ENCODE measurements around the gene PTGR3. TPM values are rescaled to one million over a fixed set of nuclear protein-coding genes. Genes with fewer than 3 reads are reported as not detected.

Gene PTGR3
- total and polyA plus RNA-seq, 2 donors (not counting 1 experiment from before 2014, with no cell fraction given) = 27.5 to 30.2 TPM

DNA sequence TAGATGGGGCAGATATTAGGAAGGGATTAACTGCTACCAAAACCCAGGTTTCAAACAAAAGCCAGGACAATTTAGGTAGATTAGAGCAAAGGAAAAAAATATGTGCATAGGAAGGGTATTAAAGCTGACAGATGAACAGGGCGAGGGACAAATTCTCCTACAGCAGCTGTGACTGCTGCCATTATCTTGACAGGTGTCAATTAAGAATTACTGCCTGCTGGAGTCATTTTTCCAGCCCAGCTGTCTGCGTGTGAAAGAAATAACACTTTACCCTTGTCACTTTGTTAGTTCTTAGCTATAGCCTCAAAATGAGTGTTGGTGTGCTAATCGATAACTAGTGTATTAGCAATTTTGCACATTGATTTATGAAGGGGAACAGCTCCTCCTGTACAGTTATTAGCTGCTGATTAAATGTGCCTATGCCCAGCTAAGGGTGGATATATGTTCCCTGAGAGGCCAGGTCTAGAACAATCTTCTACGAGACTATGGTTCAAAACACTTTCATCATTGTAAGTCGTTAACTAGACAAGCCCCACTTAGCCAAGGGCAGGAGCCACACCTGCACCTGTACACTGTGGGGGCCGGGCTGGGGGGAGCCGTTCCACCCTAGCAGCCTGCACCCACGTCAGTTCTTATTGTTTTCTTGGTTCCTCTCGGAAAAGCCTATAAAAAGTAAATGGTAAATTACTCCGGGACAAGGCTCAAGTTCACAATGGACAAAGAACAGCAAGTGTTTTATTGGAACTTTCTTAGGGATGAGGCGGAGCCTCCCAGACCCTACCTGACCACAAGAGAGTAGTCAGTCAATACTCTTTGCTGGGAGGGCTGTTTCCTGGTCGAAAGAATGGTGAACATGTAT, 9.4 kb upstream of the PTGR3 start:
- no peak for TF ChIP-seq EZH2 (IDR thresholded peaks at IDR 0.05; ENCODE audit: borderline replicate concordance, insufficient read depth, low read depth, low read length, poor library complexity, severe bottlenecking)
- TF ChIP-seq CTCF (IDR thresholded peaks at IDR 0.05) = no peak
- ChIA-PET CTCF (no interaction called here), POLR2A (no interaction called here)
- no peak for ATAC-seq (ENCODE audit: low read depth)
- WGBS (ENCODE audit: insufficient coverage) = 97% methylated on average over 7 of the region's 12 CpGs
- Histone ChIP-seq H3K4me3 (ENCODE audit: control extremely low read depth in 1 of 5, extremely low read depth in 1 of 5, insufficient read depth in 1 of 5, low read depth in 2 of 5, low read length in 4 of 5) (no peak overlapping the region), H4K20me1 (ENCODE audit: control insufficient read depth, insufficient read depth, low read length, poor library complexity, severe bottlenecking) (no peaks in the 10 kb centered on the region), H3K27me3 (replicated peaks in 1 of 4; ENCODE audit: control extremely low read depth in 1 of 4, control insufficient read depth in 3 of 4, insufficient read depth in 4 of 4, low read length in 3 of 4) (no peaks in the 10 kb centered on the region), H3K9ac (ENCODE audit: low read length) (no peak overlapping the region), H2AFZ (ENCODE audit: insufficient read depth, low read depth, low read length, poor library complexity, severe bottlenecking) (no peak overlapping the region), H3K4me2 (replicated peaks; ENCODE audit: low read depth, low read length, poor library complexity, severe bottlenecking) (no peak overlapping the region), H3K36me3 (replicated peaks in 1 of 2; ENCODE audit: control extremely low read depth in 1 of 2, control insufficient read depth in 1 of 2, extremely low read depth in 1 of 2, insufficient read depth in 2 of 2, low read length in 1 of 2) (no peaks in the 10 kb centered on the region), H3K4me1 (ENCODE audit: control insufficient read depth in 2 of 2, insufficient read depth in 2 of 2, low read length in 2 of 2) (peaks cover 15 to 16% of the 10 kb centered on the region in 2 donors), H3K79me2 (ENCODE audit: control insufficient read depth, insufficient read depth, low read length) (peaks cover 46% of the 10 kb centered on the region), H3K9me3 (ENCODE audit: control extremely low read depth in 1 of 3, control insufficient read depth in 2 of 3, insufficient read depth in 1 of 3, low read length in 2 of 3) (no peaks in the 10 kb centered on the region), H3K27ac (ENCODE audit: low read length in 2 of 2) (no peak overlapping the region)
- intact Hi-C loops (cut with micrococcal nuclease) = loop anchor here (10.0 kb wide), 1 partner anchor 1277 kb away; the partner anchor contains the start of gene ZNF516
- H3K4me3 Mint-ChIP-seq = no peak overlapping the region
- H3K27me3 Mint-ChIP-seq = no peaks in the 10 kb centered on the region
- no peak for DNase-seq
- H3K4me1 Mint-ChIP-seq = peaks cover 24% of the 10 kb centered on the region
- H3K9me3 Mint-ChIP-seq (ENCODE audit: insufficient read depth) = no peaks in the 10 kb centered on the region
- no peak overlapping the region for H3K27ac Mint-ChIP-seq
